ENCODE results near the gene ZER1. TPM values are rescaled to one million over a fixed set of nuclear protein-coding genes. Genes with fewer than 3 reads are reported as not detected.

The ZER1 gene
- total RNA-seq, 2 donors from 2014 or later = 25.7 to 41.9 TPM

DNA sequence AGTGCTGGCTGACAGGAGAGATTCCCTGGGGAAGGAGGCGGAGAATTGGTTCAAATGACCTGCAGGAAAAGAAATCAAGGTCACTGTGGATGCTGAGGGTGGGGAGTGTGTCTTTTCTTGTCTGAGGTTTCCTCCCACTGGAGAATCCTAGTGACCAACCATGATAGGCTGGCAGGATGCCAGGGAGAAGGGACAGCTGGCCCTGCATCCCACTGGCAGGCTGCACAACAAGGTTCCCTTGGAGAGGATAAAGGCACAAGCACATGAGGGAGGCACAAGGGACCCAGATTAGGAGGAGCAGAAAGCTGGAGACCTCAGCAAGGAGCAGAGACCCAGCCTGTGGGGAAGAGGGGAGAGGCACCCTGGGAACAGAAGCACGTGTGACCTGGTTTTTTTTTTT, 36.4 kb downstream of the ZER1 start:
- H3K36me3 ChIP-seq (replicated peaks in 1 of 2; ENCODE audit: insufficient read depth in 1 of 2, low read depth in 2 of 2) = no peaks in the 10 kb centered on the region

DNA sequence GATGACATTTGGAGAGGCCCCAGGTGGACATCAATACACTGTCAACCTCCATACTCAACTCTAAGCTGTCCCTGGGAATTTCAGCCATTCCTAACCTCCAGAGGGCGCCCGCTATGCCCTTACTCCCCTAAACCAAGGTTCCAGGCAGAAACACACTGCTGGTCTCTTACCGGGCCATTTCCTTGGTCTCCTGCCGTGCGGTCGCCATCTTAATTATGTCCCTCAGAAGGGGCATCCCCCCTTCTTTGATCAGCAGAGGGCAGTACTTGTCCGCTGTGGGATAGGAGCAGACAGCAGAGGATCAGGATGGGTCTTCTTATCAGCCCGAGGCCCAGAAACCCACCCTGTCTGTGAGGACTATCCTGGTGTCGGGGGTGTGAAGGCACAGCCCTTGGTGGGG, 38.5 kb downstream of the ZER1 start:
- no peak overlapping the region for H3K4me3 ChIP-seq
- 11 to 46% methylated on average over 3 to 9 of the region's 9 CpGs for WGBS, 2 donors
- H3K4me1 ChIP-seq = peaks cover 8% of the 10 kb centered on the region
- DNase-seq = peak; percentile 83 to 89 (median 86)
- peak; percentile 93 for ATAC-seq
- no peaks in the 10 kb centered on the region for H3K9me3 ChIP-seq
- H3K27ac ChIP-seq = peak overlapping the region; percentile 15 to 78 (median 68)
- no peaks in the 10 kb centered on the region for H3K36me3 ChIP-seq (replicated peaks in 1 of 2; ENCODE audit: insufficient read depth in 1 of 2, low read depth in 2 of 2)
- H3K27me3 ChIP-seq = no peaks in the 10 kb centered on the region
- intact Hi-C loops (cut with DNase I) = loop anchor here (10.0 kb wide), 1 partner anchor 92 kb away; the partner anchor contains the start of gene SPOUT1
- TF ChIP-seq CTCF (IDR thresholded peaks at IDR 0.05) (peak; percentile 56 to 77 (median 72)), POLR2A (IDR thresholded peaks at IDR 0.05) (peak in 1 of 3 donors; percentile 17)

More for the DNA sequence above, 36.4 kb downstream of the ZER1 start:
- H3K4me1 ChIP-seq = peaks cover 8% of the 10 kb centered on the region
- no peaks in the 10 kb centered on the region for H3K27me3 ChIP-seq
- TF ChIP-seq POLR2A (IDR thresholded peaks at IDR 0.05) (no peak), CTCF (IDR thresholded peaks at IDR 0.05) (no peak)
- H3K9me3 ChIP-seq = no peaks in the 10 kb centered on the region
- H3K4me3 ChIP-seq = no peak overlapping the region
- no peak overlapping the region for H3K27ac ChIP-seq
- no peak for ATAC-seq
- 46 to 52% methylated on average over 2 of the region's 2 CpGs for WGBS, 2 donors
- intact Hi-C loops (cut with DNase I) = loop anchor here (10.0 kb wide), 1 partner anchor 89 kb away; the partner anchor contains the start of gene SPOUT1
- peak; percentile 32 to 56 (median 34) for DNase-seq

- no peaks in the 10 kb centered on the region for H3K36me3 ChIP-seq (replicated peaks in 1 of 2; ENCODE audit: insufficient read depth in 1 of 2, low read depth in 2 of 2)
- DNase-seq (no peak), ATAC-seq (no peak)
- TF ChIP-seq POLR2A (IDR thresholded peaks at IDR 0.05) (no peak), CTCF (IDR thresholded peaks at IDR 0.05) (no peak)
- H3K4me3 ChIP-seq = no peak overlapping the region
- H3K27ac ChIP-seq = no peak overlapping the region
- no peaks in the 10 kb centered on the region for H3K9me3 ChIP-seq
- H3K27me3 ChIP-seq = no peaks in the 10 kb centered on the region
- H3K4me1 ChIP-seq = peaks cover 8% of the 10 kb centered on the region
- intact Hi-C loops (cut with DNase I) = loop anchor here (10.0 kb wide), 1 partner anchor 92 kb away; the partner anchor contains the start of gene SPOUT1
- 76 to 82% methylated on average over 11 to 13 of the region's 13 CpGs for WGBS, 2 donors
Measured at GRCh38 chr9:128732576-128732975, 39.2 kb downstream of the ZER1 start.

- ATAC-seq = no peak
Measured at GRCh38 chr9:128731691-128732090, 40.0 kb downstream of the ZER1 start.

More at GRCh38 chr9:128731691-128732090, 40.0 kb downstream of the ZER1 start:
- intact Hi-C loops (cut with DNase I) = loop anchor here (10.0 kb wide), 1 partner anchor 93 kb away; the partner anchor contains the start of gene SPOUT1
- Histone ChIP-seq H3K4me1 (peaks cover 8% of the 10 kb centered on the region), H3K36me3 (replicated peaks in 1 of 2; ENCODE audit: insufficient read depth in 1 of 2, low read depth in 2 of 2) (no peaks in the 10 kb centered on the region), H3K4me3 (no peak overlapping the region), H3K27me3 (no peaks in the 10 kb centered on the region), H3K27ac (no peak overlapping the region), H3K9me3 (no peaks in the 10 kb centered on the region)
- TF ChIP-seq POLR2A (IDR thresholded peaks at IDR 0.05) = no peak
- TF ChIP-seq CTCF (IDR thresholded peaks at IDR 0.05) = no peak
- WGBS, 2 donors = 80 to 84% methylated on average over 3 to 9 of the region's 9 CpGs
- no peak for DNase-seq

All from body of pancreas (tissue), 4 donors.